HepG2 (cell line): ENCODE results near the gene CDNF. TPM values are rescaled to one million over a fixed set of nuclear protein-coding genes. Genes with fewer than 3 reads are reported as not detected.
A peak's percentile ranks its signal among the peaks of the same experiment; 100 is the strongest.

Experiments
- CCAR2 ChIP-seq: fragments of 200-400 bp; formaldehyde crosslinking; optimal IDR thresholded peaks from 2 replicates; pipeline ENCODE3; 2018; ENCODE audit warnings: low read depth, mild to moderate bottlenecking, low read length, moderate library complexity
- EED ChIP-seq: sonication (generic); formaldehyde crosslinking; IDR thresholded peaks from 2 replicates; pipeline ENCODE4 v1.5.0; 2020; ENCODE audit warnings: mild to moderate bottlenecking, missing genetic modification reagents
- GABPA ChIP-seq, 2 experiments: IDR thresholded peaks; 2 replicates each; pipeline ENCODE4 v1.6.1; 2011 to 2016; ENCODE audit warnings: low read depth in 2 of 2, low read length in 1 of 2, missing biosample characterization in 1 of 2, missing genetic modification characterization in 1 of 2
- HMG20B ChIP-seq: conservative IDR thresholded peaks from 2 replicates; pipeline ENCODE4 v1.6.1; 2016; ENCODE audit warnings: missing genetic modification reagents, missing compliant biosample characterization
- MAF1 ChIP-seq: sonication (generic); formaldehyde crosslinking; IDR thresholded peaks from 2 replicates; pipeline ENCODE4 v1.5.0; 2020; ENCODE audit warnings: missing genetic modification reagents, borderline replicate concordance
- MEIS1 ChIP-seq: sonication (generic); formaldehyde crosslinking; IDR thresholded peaks from 2 replicates; pipeline ENCODE4 v1.9.0; 2021; ENCODE audit warnings: mild to moderate bottlenecking, missing genetic modification reagents, moderate library complexity, borderline replicate concordance
- MLX ChIP-seq: IDR thresholded peaks from 2 replicates; pipeline ENCODE4 v1.6.1; 2016
- MTA1 ChIP-seq: sonication (generic); formaldehyde crosslinking; IDR thresholded peaks from 2 replicates; pipeline ENCODE4 v1.4.0; 2020; ENCODE audit warnings: missing genetic modification reagents, mild to moderate bottlenecking, borderline replicate concordance
- MTA3 ChIP-seq: sonication (generic); formaldehyde crosslinking; IDR thresholded peaks from 2 replicates; pipeline ENCODE4 v1.4.0; 2020; ENCODE audit warnings: missing genetic modification reagents
- MTF1 ChIP-seq: sonication (generic); formaldehyde crosslinking; IDR thresholded peaks from 2 replicates; pipeline ENCODE4 v1.5.0; 2020; ENCODE audit warnings: missing genetic modification reagents
- MXD4 ChIP-seq: IDR thresholded peaks from 2 replicates; pipeline ENCODE4 v1.6.1; 2016; ENCODE audit warnings: mild to moderate bottlenecking, missing biosample characterization, missing genetic modification reagents
- NRL ChIP-seq: sonication (generic); formaldehyde crosslinking; IDR thresholded peaks from 2 replicates; pipeline ENCODE4 v1.5.0; 2020; ENCODE audit warnings: missing genetic modification reagents, mild to moderate bottlenecking, moderate library complexity, borderline replicate concordance
- PITX1 ChIP-seq: sonication (generic); formaldehyde crosslinking; IDR thresholded peaks from 2 replicates; pipeline ENCODE4 v1.5.1; 2020; ENCODE audit warnings: mild to moderate bottlenecking, missing genetic modification reagents
- STAT6 ChIP-seq: sonication (generic); formaldehyde crosslinking; IDR thresholded peaks from 2 replicates; pipeline ENCODE4 v1.4.0; 2020; ENCODE audit warnings: missing genetic modification reagents, mild to moderate bottlenecking, borderline replicate concordance
- TBX2 ChIP-seq: sonication (generic); formaldehyde crosslinking; IDR thresholded peaks from 2 replicates; pipeline ENCODE4 v1.5.0; 2020; ENCODE audit warnings: missing genetic modification reagents, mild to moderate bottlenecking, borderline replicate concordance
- TFAP4 ChIP-seq: sonication (generic); IDR thresholded peaks from 2 replicates; pipeline ENCODE4 v1.6.1; 2016; ENCODE audit warnings: low read depth, borderline replicate concordance
- ZNF160 ChIP-seq: sonication (generic); formaldehyde crosslinking; IDR thresholded peaks from 2 replicates; pipeline ENCODE4 v1.8.0; 2022; ENCODE audit warnings: mild to moderate bottlenecking, inconsistent platforms, missing genetic modification reagents
- ZNF350 ChIP-seq: sonication (generic); formaldehyde crosslinking; IDR thresholded peaks from 2 replicates; pipeline ENCODE4 v1.4.0; 2020; ENCODE audit warnings: mild to moderate bottlenecking, low read depth, missing genetic modification reagents, borderline replicate concordance
- ZNF550 ChIP-seq: sonication (generic); formaldehyde crosslinking; IDR thresholded peaks from 2 replicates; pipeline ENCODE4 v1.4.0; 2020; ENCODE audit warnings: mild to moderate bottlenecking, missing genetic modification reagents, borderline replicate concordance
- ZNF670 ChIP-seq: sonication (generic); formaldehyde crosslinking; IDR thresholded peaks from 2 replicates; pipeline ENCODE4 v1.8.0; 2022; ENCODE audit warnings: mild to moderate bottlenecking, missing genetic modification reagents, borderline replicate concordance
- ZNF740 ChIP-seq: sonication (generic); formaldehyde crosslinking; IDR thresholded peaks from 2 replicates; pipeline ENCODE4 v1.4.0; 2020; ENCODE audit warnings: missing genetic modification reagents
- polyA plus RNA-seq, 8 experiments: library from polyadenylated mRNA; depleted of rRNA in 3 of 8; stranded (reverse) in 7 of 8; unstranded in 1 of 8; fragments of >200 nt; fragmentation: Illumina TruSeq in 4 of 8; extraction: Trizol in 4 of 8; gene quantifications; 2 replicates each; pipeline versions ENCODE4 v1.2.1 to v1.2.3, GENCODE V29; 2011 to 2016; ENCODE audit warnings: low read depth in 4 of 8, missing spikeins in 1 of 8, mixed read lengths in 1 of 8; ENCODE audit not compliant: insufficient read depth in 1 of 8
- total RNA-seq, 5 experiments: library from RNA; depleted of rRNA; stranded (reverse); fragments of >200 nt; fragmentation: Illumina TruSeq; extraction: Trizol; gene quantifications; 2 replicates each; pipeline ENCODE4 v1.2.3, GENCODE V29; 2016; ENCODE audit warnings: low read depth in 1 of 5

CDNF gene
- total and polyA plus RNA-seq, 2 of the 13 experiments (the other 11 are each of a cell fraction or from before 2014, with no cell fraction given), result 0.29 to 0.33 TPM

- TF ChIP-seq TBX2 (CRISPR knock-in tag), result no peak; the same call in 1 of the 2 replicates
- TF ChIP-seq ZNF350, result no peak; the same call in 1 of the 2 replicates
- peak; percentile 96 for TF ChIP-seq TFAP4
- TF ChIP-seq MAF1 (CRISPR knock-in tag), result peak; percentile 53; the same call in 1 of the 2 replicates
- peak; percentile 76 for TF ChIP-seq MEIS1 (CRISPR knock-in tag)
- TF ChIP-seq CCAR2, result no peak
- TF ChIP-seq NRL (CRISPR knock-in tag), result no peak
- TF ChIP-seq ZNF670, result no peak; the same call in 1 of the 2 replicates
- peak; percentile 8; the same call in 1 of the 2 replicates for TF ChIP-seq MLX (CRISPR knock-in tag)
- no peak for TF ChIP-seq MTF1 (CRISPR knock-in tag)
- TF ChIP-seq EED, result no peak
- TF ChIP-seq GABPA (IDR thresholded peaks at IDR 0.05; ENCODE audit: low read depth, low read length), result no peak; the same call in 1 of the 2 replicates
- TF ChIP-seq GABPA (CRISPR knock-in tag; IDR thresholded peaks at IDR 0.05; ENCODE audit: low read depth), result no peak; the same call in 1 of the 2 replicates
- TF ChIP-seq STAT6 (CRISPR knock-in tag), result no peak
- TF ChIP-seq HMG20B (CRISPR knock-in tag), result no peak
- 0 out of 2 replicates have a peak, but pooled peaks have one; percentile 55 for TF ChIP-seq ZNF160 (CRISPR knock-in tag)
- TF ChIP-seq MTA3 (CRISPR knock-in tag), result no peak
- no peak; the same call in 1 of the 2 replicates for TF ChIP-seq PITX1
- no peak for TF ChIP-seq ZNF550 (CRISPR knock-in tag)
- no peak; the same call in 1 of the 2 replicates for TF ChIP-seq ZNF740 (CRISPR knock-in tag)
- no peak for TF ChIP-seq MTA1 (CRISPR knock-in tag)
- peak; percentile 81; the same call in 1 of the 2 replicates for TF ChIP-seq MXD4
These were observed 40.7 kb upstream of the CDNF start, which contains the start of gene SUV39H2 (continued) for GRCh38 chr10:14878266-14879123.
